ENCODE data around the gene FOXP1. TPM values are rescaled to one million over a fixed set of nuclear protein-coding genes. Genes with fewer than 3 reads are reported as not detected.

FOXP1 gene
- total RNA-seq, 2 donors from 2014 or later = 41.7 to 94.3 TPM

GRCh38 chr3:71482771-71483170 is 100.8 kb downstream of the FOXP1 start:
- H3K4me1 ChIP-seq (ENCODE audit: control insufficient read depth, insufficient read depth, low read length) = no peaks in the 10 kb centered on the region

GRCh38 chr3:71478568-71478967 is 105.0 kb downstream of the FOXP1 start:
- H3K9me3 ChIP-seq (ENCODE audit: control insufficient read depth, low read length) = peaks cover 9% of the 10 kb centered on the region
- DNase-seq = no peak
- WGBS, 2 experiments (ENCODE audit: insufficient coverage in 1 of 2, insufficient read length in 1 of 2) = 94 to 100% methylated on average over 2 of the region's 2 CpGs
- Mint-ChIP-seq H3K9me3 (peaks cover 20% of the 10 kb centered on the region), H3K4me1 (peaks cover 4% of the 10 kb centered on the region), H3K27ac (peak overlapping the region; percentile 8), H3K27me3 (ENCODE audit: insufficient read depth) (no peaks in the 10 kb centered on the region), H3K36me3 (ENCODE audit: low read depth) (peaks cover 28% of the 10 kb centered on the region), H3K4me3 (no peak overlapping the region)
- no peak overlapping the region for H3K4me3 ChIP-seq (ENCODE audit: low read length)
- H3K27me3 ChIP-seq (ENCODE audit: control insufficient read depth, insufficient read depth, low read length, poor library complexity, severe bottlenecking) = no peaks in the 10 kb centered on the region
- no peak overlapping the region for H3K9ac ChIP-seq (ENCODE audit: extremely low read depth, low read length, poor library complexity, severe bottlenecking)
- no peak overlapping the region for H3K27ac ChIP-seq (ENCODE audit: low read depth, low read length)
- no peaks in the 10 kb centered on the region for H3K36me3 ChIP-seq (ENCODE audit: control insufficient read depth, insufficient read depth, low read length)
- TF ChIP-seq CTCF (conservative IDR thresholded peaks at IDR 0.05) = no peak
- H3K4me1 ChIP-seq (ENCODE audit: control insufficient read depth, insufficient read depth, low read length) = no peaks in the 10 kb centered on the region

More at GRCh38 chr3:71482771-71483170, 100.8 kb downstream of the FOXP1 start:
- Mint-ChIP-seq H3K27ac (no peak overlapping the region), H3K9me3 (no peaks in the 10 kb centered on the region), H3K4me1 (peaks cover 4% of the 10 kb centered on the region), H3K36me3 (ENCODE audit: low read depth) (peaks cover 3% of the 10 kb centered on the region), H3K4me3 (no peak overlapping the region), H3K27me3 (ENCODE audit: insufficient read depth) (no peaks in the 10 kb centered on the region)
- TF ChIP-seq CTCF (conservative IDR thresholded peaks at IDR 0.05) = no peak
- DNase-seq = no peak
- Histone ChIP-seq H3K36me3 (ENCODE audit: control insufficient read depth, insufficient read depth, low read length) (no peaks in the 10 kb centered on the region), H3K27me3 (ENCODE audit: control insufficient read depth, insufficient read depth, low read length, poor library complexity, severe bottlenecking) (no peaks in the 10 kb centered on the region), H3K27ac (ENCODE audit: low read depth, low read length) (no peak overlapping the region), H3K9ac (ENCODE audit: extremely low read depth, low read length, poor library complexity, severe bottlenecking) (no peak overlapping the region), H3K9me3 (ENCODE audit: control insufficient read depth, low read length) (no peaks in the 10 kb centered on the region), H3K4me3 (ENCODE audit: low read length) (no peak overlapping the region)
- 94 to 96% methylated on average over 2 to 5 of the region's 5 CpGs for WGBS, 2 experiments (ENCODE audit: insufficient coverage in 1 of 2, insufficient read length in 1 of 2)

GRCh38 chr3:71476950-71477349 is 106.6 kb downstream of the FOXP1 start:
- Mint-ChIP-seq H3K4me3 (no peak overlapping the region), H3K27me3 (ENCODE audit: insufficient read depth) (no peaks in the 10 kb centered on the region), H3K27ac (no peak overlapping the region), H3K4me1 (peaks cover 3% of the 10 kb centered on the region), H3K9me3 (peaks cover 21% of the 10 kb centered on the region), H3K36me3 (ENCODE audit: low read depth) (peaks cover 36% of the 10 kb centered on the region)
- 90 to 100% methylated on average over 1 to 2 of the region's 2 CpGs for WGBS, 2 experiments (ENCODE audit: insufficient coverage in 1 of 2, insufficient read length in 1 of 2)
- H3K27ac ChIP-seq (ENCODE audit: low read depth, low read length) = no peak overlapping the region
- no peak for DNase-seq
- no peaks in the 10 kb centered on the region for H3K27me3 ChIP-seq (ENCODE audit: control insufficient read depth, insufficient read depth, low read length, poor library complexity, severe bottlenecking)
- H3K4me3 ChIP-seq (ENCODE audit: low read length) = no peak overlapping the region
- peaks cover 9% of the 10 kb centered on the region for H3K9me3 ChIP-seq (ENCODE audit: control insufficient read depth, low read length)
- no peak overlapping the region for H3K9ac ChIP-seq (ENCODE audit: extremely low read depth, low read length, poor library complexity, severe bottlenecking)
- no peak for TF ChIP-seq CTCF (conservative IDR thresholded peaks at IDR 0.05)
- no peaks in the 10 kb centered on the region for H3K4me1 ChIP-seq (ENCODE audit: control insufficient read depth, insufficient read depth, low read length)
- H3K36me3 ChIP-seq (ENCODE audit: control insufficient read depth, insufficient read depth, low read length) = no peaks in the 10 kb centered on the region
